ENCODE measurements around the gene PCDHGA1.
"Not testable (repeated sequence)": the region's sequence is repeated elsewhere in the genome, so short reads cannot be mapped to it uniquely, and the experiment has no call there.

Gene PCDHGA1

GRCh38 chr5:141342773-141343172 lies 12.5 kb downstream of the PCDHGA1 start:
- H3K27ac ChIP-seq: no peak overlapping the region
- TF ChIP-seq ZFX (IDR thresholded peaks at IDR 0.05; ENCODE audit: borderline replicate concordance) (no peak), CTCF (IDR thresholded peaks at IDR 0.05) (no peak)

- 0 out of 2 replicates have a peak within 1 kb of the TSS, but pooled peaks have one; percentile 7 for H3K27ac ChIP-seq
- TF ChIP-seq ZFX (IDR thresholded peaks at IDR 0.05; ENCODE audit: borderline replicate concordance) (no peak), CTCF (IDR thresholded peaks at IDR 0.05) (peak; percentile 74)
These were observed 13.1 kb downstream of the PCDHGA1 start, which contains the start of gene PCDHGA3 for GRCh38 chr5:141343242-141343952. Gene PCDHGA3 (plus strand): TSS chr5:141343829. CDS start chr5:141344034, 205 bp downstream.

GRCh38 chr5:141343953-141344463 lies 13.7 kb downstream of the PCDHGA1 start:
- TF ChIP-seq CTCF (IDR thresholded peaks at IDR 0.05): peak; percentile 52
- TF ChIP-seq ZFX (IDR thresholded peaks at IDR 0.05; ENCODE audit: borderline replicate concordance): no peak
- 0 out of 2 replicates have a peak overlapping the region, but pooled peaks have one; percentile 7 for H3K27ac ChIP-seq

GRCh38 chr5:141345327-141345726 lies 15.0 kb downstream of the PCDHGA1 start:
- TF ChIP-seq ZFX (IDR thresholded peaks at IDR 0.05; ENCODE audit: borderline replicate concordance) (no peak), CTCF (IDR thresholded peaks at IDR 0.05) (0 out of 2 replicates have a peak, but pooled peaks have one; percentile 11)
- no peak overlapping the region for H3K27ac ChIP-seq

GRCh38 chr5:141346017-141346416 lies 15.7 kb downstream of the PCDHGA1 start:
- not testable (repeated sequence) for H3K27ac ChIP-seq

- peak; percentile 88 for TF ChIP-seq CTCF (IDR thresholded peaks at IDR 0.05)
- no peak for TF ChIP-seq ZFX (IDR thresholded peaks at IDR 0.05; ENCODE audit: borderline replicate concordance)
- 0 out of 2 replicates have a peak within 1 kb of the TSS, but pooled peaks have one; percentile 37 for H3K27ac ChIP-seq
These were observed 19.8 kb downstream of the PCDHGA1 start, which contains the start of gene PCDHGB1 for GRCh38 chr5:141349917-141350619. Gene PCDHGB1 (plus strand): TSS chr5:141350099. CDS start chr5:141350261, 162 bp downstream.

- TF ChIP-seq ZFX (IDR thresholded peaks at IDR 0.05; ENCODE audit: borderline replicate concordance) (no peak), CTCF (IDR thresholded peaks at IDR 0.05) (no peak)
- no peak overlapping the region for H3K27ac ChIP-seq
These were observed 21.3 kb downstream of the PCDHGA1 start for GRCh38 chr5:141351591-141351990.

Data from 22Rv1 (cell line).